Stimulated activated CD4-positive, alpha-beta T cell treated with anti-CD3 and anti-CD28 coated beads, Interleukin-12 subunit alpha, Interleukin-12 subunit beta, amount 100 ng/mL, for 4 hours (primary cell): ENCODE measurements around the gene FUT6.

Experiments used
- DNase-seq: peaks from one replicate; pipeline ENCODE4 v3.0.0-alpha.2; 2020

The FUT6 gene

GRCh38 chr19:5827891-5828660, 11.4 kb downstream of the FUT6 start:
- DNase-seq = peak; percentile 94

- DNase-seq = no peak
These were observed 12.1 kb downstream of the FUT6 start for GRCh38 chr19:5827342-5827890.

GRCh38 chr19:5826531-5827341, 12.8 kb downstream of the FUT6 start:
- DNase-seq = no peak

- DNase-seq = no peak
These were observed 14.3 kb downstream of the FUT6 start for GRCh38 chr19:5825178-5825577.

- no peak for DNase-seq
These were observed 14.8 kb downstream of the FUT6 start for GRCh38 chr19:5824751-5825150.

GRCh38 chr19:5823579-5824281, 15.8 kb downstream of the FUT6 start:
- DNase-seq = no peak

- no peak for DNase-seq
These were observed 17.2 kb downstream of the FUT6 start for GRCh38 chr19:5822181-5822844.

GRCh38 chr19:5821521-5822180, 17.9 kb downstream of the FUT6 start:
- no peak for DNase-seq

GRCh38 chr19:5820785-5821184, 18.7 kb downstream of the FUT6 start:
- DNase-seq = no peak

GRCh38 chr19:5818594-5818993, 20.9 kb downstream of the FUT6 start:
- no peak for DNase-seq

GRCh38 chr19:5817218-5817617, 22.3 kb downstream of the FUT6 start:
- DNase-seq = no peak

- no peak for DNase-seq
These were observed 24.7 kb downstream of the FUT6 start for GRCh38 chr19:5814852-5815246.

GRCh38 chr19:5814123-5814851, 25.2 kb downstream of the FUT6 start:
- DNase-seq = no peak

- DNase-seq = no peak
These were observed 28.4 kb downstream of the FUT6 start for GRCh38 chr19:5811117-5811516.

GRCh38 chr19:5809469-5809868, 30.0 kb downstream of the FUT6 start:
- no peak for DNase-seq

- DNase-seq = no peak
These were observed 30.4 kb downstream of the FUT6 start for GRCh38 chr19:5809053-5809452.

- no peak for DNase-seq
These were observed 31.2 kb downstream of the FUT6 start for GRCh38 chr19:5808120-5808816.

- DNase-seq = no peak
These were observed 32.6 kb downstream of the FUT6 start for GRCh38 chr19:5806905-5807304.

GRCh38 chr19:5806133-5806489, 33.4 kb downstream of the FUT6 start:
- no peak for DNase-seq

- peak; percentile 61 for DNase-seq
These were observed 33.9 kb downstream of the FUT6 start for GRCh38 chr19:5805462-5806132.
